ENCODE measurements around the gene IFI27L1.

Gene IFI27L1

DNA sequence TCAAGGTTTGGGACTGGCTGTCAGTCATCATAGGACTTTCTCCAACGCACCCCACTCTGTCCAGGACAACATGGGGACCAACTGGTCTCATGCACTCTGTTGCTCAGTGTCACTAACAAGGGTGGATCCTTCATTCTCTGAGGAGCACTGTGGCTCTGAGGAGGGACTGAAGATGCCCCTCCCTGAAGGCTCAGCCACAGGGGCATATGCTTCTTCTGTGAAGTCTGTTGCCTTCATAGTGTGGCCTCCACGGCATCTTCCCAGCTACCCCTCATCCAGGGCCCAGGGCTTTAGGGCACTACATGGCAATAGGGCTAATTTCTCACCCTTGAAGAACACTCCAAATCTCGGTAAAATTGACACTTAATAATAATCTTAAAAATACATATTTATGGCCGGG is 62.6 kb downstream of the IFI27L1 start:
- Histone ChIP-seq H3K27me3 (replicated peaks; ENCODE audit: insufficient read depth, low read length) (no peaks in the 10 kb centered on the region), H3K4me3 (ENCODE audit: low read length) (no peak overlapping the region), H3K27ac (ENCODE audit: low read length) (no peak overlapping the region), H3K79me2 (ENCODE audit: low read length) (no peaks in the 10 kb centered on the region), H3K9me2 (replicated peaks; ENCODE audit: insufficient read depth, low read length) (no peaks in the 10 kb centered on the region), H3F3A (ENCODE audit: insufficient read depth, low read length) (no peaks in the 10 kb centered on the region), H2AFZ (ENCODE audit: low read length) (no peak overlapping the region), H3K4me2 (ENCODE audit: low read depth, low read length) (no peak overlapping the region), H3K9ac (ENCODE audit: low read length) (no peak overlapping the region), H3K4me1 (ENCODE audit: low read length) (no peaks in the 10 kb centered on the region), H3K36me3 (replicated peaks; ENCODE audit: insufficient read depth, low read length) (no peaks in the 10 kb centered on the region), H4K20me1 (ENCODE audit: insufficient read depth, low read length) (no peaks in the 10 kb centered on the region), H3K9me3 (replicated peaks; ENCODE audit: insufficient read depth, low read length) (no peaks in the 10 kb centered on the region)
- TF ChIP-seq, protein P1, sequence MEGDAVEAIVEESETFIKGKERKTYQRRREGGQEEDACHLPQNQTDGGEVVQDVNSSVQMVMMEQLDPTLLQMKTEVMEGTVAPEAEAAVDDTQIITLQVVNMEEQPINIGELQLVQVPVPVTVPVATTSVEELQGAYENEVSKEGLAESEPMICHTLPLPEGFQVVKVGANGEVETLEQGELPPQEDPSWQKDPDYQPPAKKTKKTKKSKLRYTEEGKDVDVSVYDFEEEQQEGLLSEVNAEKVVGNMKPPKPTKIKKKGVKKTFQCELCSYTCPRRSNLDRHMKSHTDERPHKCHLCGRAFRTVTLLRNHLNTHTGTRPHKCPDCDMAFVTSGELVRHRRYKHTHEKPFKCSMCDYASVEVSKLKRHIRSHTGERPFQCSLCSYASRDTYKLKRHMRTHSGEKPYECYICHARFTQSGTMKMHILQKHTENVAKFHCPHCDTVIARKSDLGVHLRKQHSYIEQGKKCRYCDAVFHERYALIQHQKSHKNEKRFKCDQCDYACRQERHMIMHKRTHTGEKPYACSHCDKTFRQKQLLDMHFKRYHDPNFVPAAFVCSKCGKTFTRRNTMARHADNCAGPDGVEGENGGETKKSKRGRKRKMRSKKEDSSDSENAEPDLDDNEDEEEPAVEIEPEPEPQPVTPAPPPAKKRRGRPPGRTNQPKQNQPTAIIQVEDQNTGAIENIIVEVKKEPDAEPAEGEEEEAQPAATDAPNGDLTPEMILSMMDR (IDR thresholded peaks at IDR 0.05; ENCODE audit: low read length), result no peak
- TF ChIP-seq EZH2phosphoT487 (IDR thresholded peaks at IDR 0.05; ENCODE audit: low read length), result no peak
- no peak for TF ChIP-seq EZH2 (optimal IDR thresholded peaks at IDR 0.05; ENCODE audit: low read depth, low read length)
- no peak for DNase-seq

DNA sequence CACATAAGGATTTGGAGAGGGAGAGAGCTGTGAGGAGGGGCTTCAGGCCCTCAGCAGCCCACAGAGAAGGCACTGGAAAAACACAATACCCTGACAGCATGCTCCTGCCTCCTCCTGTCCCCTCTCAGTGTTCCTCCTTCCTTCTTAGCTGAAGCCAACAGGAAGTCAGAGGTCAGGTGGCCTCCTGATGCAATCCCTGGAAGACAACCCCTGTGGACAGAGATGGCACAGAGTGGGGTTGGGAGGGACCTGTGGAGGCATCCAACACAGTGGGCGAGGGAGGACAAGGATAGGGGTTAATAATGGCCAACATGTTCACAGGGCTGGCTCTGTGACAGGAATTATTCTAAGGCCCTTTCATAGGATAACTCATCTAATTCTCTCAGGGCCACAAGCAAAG is 63.7 kb downstream of the IFI27L1 start:
- no peaks in the 10 kb centered on the region for H3K36me3 ChIP-seq (replicated peaks; ENCODE audit: insufficient read depth, low read length)
- DNase-seq, result no peak
- no peaks in the 10 kb centered on the region for H4K20me1 ChIP-seq (ENCODE audit: insufficient read depth, low read length)
- H3K4me3 ChIP-seq (ENCODE audit: low read length), result no peak overlapping the region
- TF ChIP-seq EZH2phosphoT487 (IDR thresholded peaks at IDR 0.05; ENCODE audit: low read length) (no peak), EZH2 (optimal IDR thresholded peaks at IDR 0.05; ENCODE audit: low read depth, low read length) (no peak)
- TF ChIP-seq, protein P1 (IDR thresholded peaks at IDR 0.05; ENCODE audit: low read length), result no peak
- H2AFZ ChIP-seq (ENCODE audit: low read length), result no peak overlapping the region
- H3K9me2 ChIP-seq (replicated peaks; ENCODE audit: insufficient read depth, low read length), result no peaks in the 10 kb centered on the region
- H3K4me1 ChIP-seq (ENCODE audit: low read length), result no peaks in the 10 kb centered on the region
- H3K79me2 ChIP-seq (ENCODE audit: low read length), result no peaks in the 10 kb centered on the region
- H3K9me3 ChIP-seq (replicated peaks; ENCODE audit: insufficient read depth, low read length), result no peaks in the 10 kb centered on the region
- no peaks in the 10 kb centered on the region for H3K27me3 ChIP-seq (replicated peaks; ENCODE audit: insufficient read depth, low read length)
- H3F3A ChIP-seq (ENCODE audit: insufficient read depth, low read length), result no peaks in the 10 kb centered on the region
- H3K27ac ChIP-seq (ENCODE audit: low read length), result no peak overlapping the region
- no peak overlapping the region for H3K4me2 ChIP-seq (ENCODE audit: low read depth, low read length)
- H3K9ac ChIP-seq (ENCODE audit: low read length), result no peak overlapping the region

DNA sequence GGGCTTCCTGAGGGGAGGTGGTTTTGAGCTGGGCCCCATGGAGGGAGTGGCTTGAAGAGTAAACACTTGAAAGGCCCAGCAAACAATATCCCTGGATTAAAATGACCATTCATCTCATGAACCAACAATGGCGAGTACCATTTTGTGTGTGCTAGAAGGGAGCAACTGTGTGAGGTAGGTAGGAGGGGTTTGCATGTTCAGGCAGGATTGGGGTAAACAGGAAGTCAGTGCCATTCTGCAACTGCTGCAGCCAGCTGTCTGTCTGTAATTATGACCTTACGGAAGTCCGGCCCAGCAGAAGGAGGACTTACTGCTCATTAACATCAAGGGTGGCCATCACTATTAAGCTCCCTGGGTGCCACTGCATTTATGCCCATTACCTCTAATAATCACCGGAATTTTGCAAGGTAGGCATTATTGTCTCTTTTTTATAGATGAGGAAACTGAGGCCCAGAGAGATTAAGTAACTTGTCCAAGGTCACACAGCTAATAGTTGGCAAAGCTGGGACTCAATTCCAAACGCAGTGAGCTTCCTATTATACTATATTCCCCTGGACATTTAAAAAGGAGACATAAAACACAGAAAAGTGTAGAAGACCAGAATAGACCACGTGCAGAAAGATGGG is 64.9 kb downstream of the IFI27L1 start:
- Histone ChIP-seq H2AFZ (ENCODE audit: low read length) (no peak overlapping the region), H3K9me2 (replicated peaks; ENCODE audit: insufficient read depth, low read length) (no peaks in the 10 kb centered on the region), H4K20me1 (ENCODE audit: insufficient read depth, low read length) (no peaks in the 10 kb centered on the region), H3K36me3 (replicated peaks; ENCODE audit: insufficient read depth, low read length) (no peaks in the 10 kb centered on the region), H3K79me2 (ENCODE audit: low read length) (no peaks in the 10 kb centered on the region), H3K4me3 (ENCODE audit: low read length) (no peak overlapping the region), H3K9me3 (replicated peaks; ENCODE audit: insufficient read depth, low read length) (no peaks in the 10 kb centered on the region), H3K9ac (ENCODE audit: low read length) (no peak overlapping the region), H3K4me1 (ENCODE audit: low read length) (no peaks in the 10 kb centered on the region), H3K27ac (ENCODE audit: low read length) (no peak overlapping the region), H3F3A (ENCODE audit: insufficient read depth, low read length) (no peaks in the 10 kb centered on the region), H3K27me3 (replicated peaks; ENCODE audit: insufficient read depth, low read length) (no peaks in the 10 kb centered on the region), H3K4me2 (ENCODE audit: low read depth, low read length) (no peak overlapping the region)
- TF ChIP-seq EZH2phosphoT487 (IDR thresholded peaks at IDR 0.05; ENCODE audit: low read length) (no peak), EZH2 (optimal IDR thresholded peaks at IDR 0.05; ENCODE audit: low read depth, low read length) (no peak)
- TF ChIP-seq, protein P1 (IDR thresholded peaks at IDR 0.05; ENCODE audit: low read length), result no peak
- DNase-seq, result no peak

Data from MM.1S (cell line).